ENCODE measurements around the gene PLA2G12A. TPM values are rescaled to one million over a fixed set of nuclear protein-coding genes. Genes with fewer than 3 reads are reported as not detected.
"Not testable (repeated sequence)": the region's sequence is repeated elsewhere in the genome, so short reads cannot be mapped to it uniquely, and the experiment has no call there.

PLA2G12A gene
- total RNA-seq, 1 donor = 17.7 TPM

- DNase-seq (ENCODE audit: low read depth) = no peak
- TF ChIP-seq CTCF (IDR thresholded peaks at IDR 0.05; ENCODE audit: insufficient read depth, low read length) = no peak
- no peak overlapping the region for H3K4me3 ChIP-seq (ENCODE audit: low read depth, low read length)
Observed at GRCh38 chr4:109682875-109683274, 47.0 kb downstream of the PLA2G12A start.

DNA sequence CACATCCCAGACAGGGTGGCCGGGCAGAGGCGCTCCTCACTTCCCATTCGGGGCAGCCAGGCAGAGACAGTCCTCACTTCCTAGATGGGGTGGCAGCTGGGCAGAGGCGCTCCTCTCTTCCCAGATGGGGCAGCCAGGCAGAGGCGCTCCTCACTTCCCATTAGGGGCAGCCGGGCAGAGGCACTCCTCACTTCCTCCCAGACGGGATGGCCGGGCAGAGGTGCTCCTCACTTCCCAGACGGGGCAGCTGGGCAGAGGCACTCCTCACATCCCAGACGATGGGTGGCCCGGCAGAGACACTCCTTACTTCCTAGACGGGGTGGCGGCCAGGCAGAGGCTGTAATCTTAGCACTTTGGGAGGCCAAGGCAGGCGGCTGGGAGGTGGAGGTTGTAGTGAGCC lies 50.9 kb downstream of the PLA2G12A start:
- not testable (repeated sequence) for DNase-seq (ENCODE audit: low read depth); H3K4me3 ChIP-seq (ENCODE audit: low read depth, low read length)

DNA sequence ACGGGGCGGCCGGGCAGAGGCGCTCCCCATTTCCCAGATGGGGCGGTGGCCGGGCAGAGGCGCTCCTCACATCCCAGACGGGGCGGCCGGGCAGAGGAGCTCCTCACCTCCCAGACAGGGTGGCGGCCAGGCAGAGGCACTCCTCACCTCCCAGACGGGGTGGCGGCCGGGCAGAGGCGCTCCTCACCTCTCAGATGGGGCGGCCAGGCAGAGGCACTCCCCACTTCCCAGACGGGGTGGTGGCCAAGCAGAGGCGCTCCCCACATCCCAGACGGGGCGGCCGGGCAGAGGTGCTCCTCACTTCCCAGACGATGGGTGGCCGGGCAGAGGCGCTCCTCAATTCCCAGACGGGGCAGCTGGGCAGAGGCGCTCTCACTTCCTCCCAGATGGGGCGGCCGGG lies 51.4 kb downstream of the PLA2G12A start:
- not testable (repeated sequence) for H3K4me3 ChIP-seq (ENCODE audit: low read depth, low read length); DNase-seq (ENCODE audit: low read depth)

GRCh38 chr4:109676886-109677285 lies 53.0 kb downstream of the PLA2G12A start:
- DNase-seq (ENCODE audit: low read depth) = no peak
- no peak for TF ChIP-seq CTCF (IDR thresholded peaks at IDR 0.05; ENCODE audit: insufficient read depth, low read length)
- H3K4me3 ChIP-seq (ENCODE audit: low read depth, low read length) = no peak overlapping the region

GRCh38 chr4:109675843-109676242 lies 54.0 kb downstream of the PLA2G12A start:
- TF ChIP-seq CTCF (IDR thresholded peaks at IDR 0.05; ENCODE audit: insufficient read depth, low read length) = no peak
- DNase-seq (ENCODE audit: low read depth) = no peak

DNA sequence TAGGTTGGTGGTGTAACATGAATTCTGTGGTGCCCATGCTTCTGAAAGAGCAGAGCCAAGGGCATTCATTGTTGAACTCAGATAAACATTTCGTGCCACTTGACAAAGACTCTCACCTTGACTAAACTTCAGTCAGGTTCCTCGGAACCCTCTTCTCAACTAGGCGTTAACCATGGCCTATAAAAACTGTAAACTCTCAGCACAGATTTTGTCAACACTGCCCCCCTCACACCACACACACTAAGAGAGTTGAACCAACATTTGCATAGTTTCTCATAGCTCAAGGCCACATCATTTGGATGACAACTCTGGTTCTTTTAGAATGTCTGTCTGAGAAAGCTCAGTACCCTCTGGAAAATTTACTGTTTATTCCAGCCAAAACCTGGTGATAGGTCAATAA lies 54.7 kb downstream of the PLA2G12A start:
- H3K4me3 ChIP-seq (ENCODE audit: low read depth, low read length) = no peak overlapping the region
- no peak for DNase-seq (ENCODE audit: low read depth)
- no peak for TF ChIP-seq CTCF (IDR thresholded peaks at IDR 0.05; ENCODE audit: insufficient read depth, low read length)

More at GRCh38 chr4:109675843-109676242, 54.0 kb downstream of the PLA2G12A start:
- no peak overlapping the region for H3K4me3 ChIP-seq (ENCODE audit: low read depth, low read length)

DNA sequence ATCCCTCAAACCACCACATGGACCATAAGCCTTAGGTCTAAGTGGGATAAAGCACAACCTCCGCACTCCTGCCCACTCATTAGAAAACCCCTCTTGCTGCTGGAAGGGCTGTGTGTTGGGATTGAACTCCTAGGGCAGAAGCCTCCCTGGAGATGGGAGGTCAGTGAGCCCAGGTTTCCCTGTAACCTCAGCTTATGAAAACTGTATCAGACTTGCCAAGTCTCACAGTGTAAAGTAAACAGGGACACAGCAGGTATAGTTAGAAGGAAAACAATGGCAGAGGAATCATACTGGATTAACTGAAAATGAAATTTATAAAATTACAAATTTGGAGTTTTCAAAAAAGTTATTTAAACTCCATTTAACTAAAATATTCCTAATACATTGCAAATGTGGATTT lies 56.6 kb downstream of the PLA2G12A start:
- DNase-seq (ENCODE audit: low read depth) = no peak
- no peak overlapping the region for H3K4me3 ChIP-seq (ENCODE audit: low read depth, low read length)
- TF ChIP-seq CTCF (IDR thresholded peaks at IDR 0.05; ENCODE audit: insufficient read depth, low read length) = no peak

GRCh38 chr4:109672169-109672930 lies 57.5 kb downstream of the PLA2G12A start:
- no peak for TF ChIP-seq CTCF (IDR thresholded peaks at IDR 0.05; ENCODE audit: insufficient read depth, low read length)
- no peak for DNase-seq (ENCODE audit: low read depth)
- H3K4me3 ChIP-seq (ENCODE audit: low read depth, low read length) = no peak overlapping the region

Measured in fibroblast of the aortic adventitia (primary cell).